Measurements from ENCODE around the gene CTBP2. TPM values are rescaled to one million over a fixed set of nuclear protein-coding genes. Genes with fewer than 3 reads are reported as not detected.

Gene CTBP2
- total RNA-seq, 1 donor from 2014 or later: 0.16 TPM

DNA sequence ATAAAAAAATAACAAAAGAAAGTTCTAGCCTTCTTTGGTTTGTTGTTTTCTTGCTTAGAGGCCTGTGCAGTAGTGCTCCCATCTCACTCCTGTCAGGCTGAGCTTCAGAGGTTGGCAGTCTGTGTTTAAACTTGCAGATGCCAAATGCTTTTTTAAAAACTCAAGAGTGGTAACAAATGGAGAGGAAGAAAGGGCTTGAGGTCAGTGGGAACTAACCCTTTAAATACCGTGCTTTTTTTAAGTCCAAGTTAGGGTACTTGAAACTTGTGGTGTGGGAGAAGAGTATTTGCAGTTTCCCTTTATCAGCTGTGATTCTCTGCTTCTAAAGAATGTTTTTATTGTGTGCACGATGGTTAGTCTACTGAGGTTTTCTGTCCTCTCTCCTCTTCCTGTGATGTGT lies 189.1 kb downstream of the CTBP2 start:
- Mint-ChIP-seq H3K36me3 (ENCODE audit: low read depth) (peaks cover 40% of the 10 kb centered on the region), H3K27ac (no peak overlapping the region), H3K4me3 (no peak overlapping the region), H3K27me3 (no peaks in the 10 kb centered on the region), H3K9me3 (no peaks in the 10 kb centered on the region), H3K4me1 (peaks cover 15% of the 10 kb centered on the region)
- intact Hi-C loops (cut with micrococcal nuclease): loop anchor here (10.0 kb wide), 1 partner anchor 784 kb away; no protein-coding TSS in a partner anchor
- no peak for DNase-seq

GRCh38 chr10:124967255-124967654 lies 193.1 kb downstream of the CTBP2 start:
- H3K4me1 Mint-ChIP-seq: peaks cover 11% of the 10 kb centered on the region
- no peak overlapping the region for H3K27ac Mint-ChIP-seq
- H3K4me3 Mint-ChIP-seq: no peak overlapping the region
- peaks cover 20% of the 10 kb centered on the region for H3K36me3 Mint-ChIP-seq (ENCODE audit: low read depth)
- intact Hi-C loops (cut with micrococcal nuclease): no loop called here
- H3K9me3 Mint-ChIP-seq: no peaks in the 10 kb centered on the region
- H3K27me3 Mint-ChIP-seq: no peaks in the 10 kb centered on the region
- DNase-seq: no peak

DNA sequence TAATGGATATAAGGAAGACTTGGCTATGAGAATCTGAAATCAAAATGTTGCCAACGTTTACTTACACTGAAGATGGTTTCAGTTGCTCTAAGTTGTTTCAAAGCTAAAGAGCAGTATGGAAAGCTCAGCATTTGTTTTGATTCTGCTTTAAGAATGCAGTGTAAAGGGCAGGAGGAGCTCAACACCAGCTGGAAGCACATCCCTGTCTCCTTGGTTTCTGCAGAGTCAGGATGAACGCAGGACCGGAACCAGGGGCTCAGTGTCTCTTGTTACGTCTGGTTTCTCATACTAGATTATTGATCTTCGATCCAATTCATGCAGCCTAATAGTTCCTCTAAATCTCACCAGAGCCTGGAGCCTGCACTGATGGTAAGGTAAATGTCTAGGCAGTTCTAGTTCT lies 194.4 kb downstream of the CTBP2 start:
- H3K27ac Mint-ChIP-seq: no peak overlapping the region
- H3K36me3 Mint-ChIP-seq (ENCODE audit: low read depth): peaks cover 20% of the 10 kb centered on the region
- no peaks in the 10 kb centered on the region for H3K27me3 Mint-ChIP-seq
- no peaks in the 10 kb centered on the region for H3K9me3 Mint-ChIP-seq
- intact Hi-C loops (cut with micrococcal nuclease): no loop called here
- no peak overlapping the region for H3K4me3 Mint-ChIP-seq
- no peak for DNase-seq
- H3K4me1 Mint-ChIP-seq: peaks cover 10% of the 10 kb centered on the region

DNA sequence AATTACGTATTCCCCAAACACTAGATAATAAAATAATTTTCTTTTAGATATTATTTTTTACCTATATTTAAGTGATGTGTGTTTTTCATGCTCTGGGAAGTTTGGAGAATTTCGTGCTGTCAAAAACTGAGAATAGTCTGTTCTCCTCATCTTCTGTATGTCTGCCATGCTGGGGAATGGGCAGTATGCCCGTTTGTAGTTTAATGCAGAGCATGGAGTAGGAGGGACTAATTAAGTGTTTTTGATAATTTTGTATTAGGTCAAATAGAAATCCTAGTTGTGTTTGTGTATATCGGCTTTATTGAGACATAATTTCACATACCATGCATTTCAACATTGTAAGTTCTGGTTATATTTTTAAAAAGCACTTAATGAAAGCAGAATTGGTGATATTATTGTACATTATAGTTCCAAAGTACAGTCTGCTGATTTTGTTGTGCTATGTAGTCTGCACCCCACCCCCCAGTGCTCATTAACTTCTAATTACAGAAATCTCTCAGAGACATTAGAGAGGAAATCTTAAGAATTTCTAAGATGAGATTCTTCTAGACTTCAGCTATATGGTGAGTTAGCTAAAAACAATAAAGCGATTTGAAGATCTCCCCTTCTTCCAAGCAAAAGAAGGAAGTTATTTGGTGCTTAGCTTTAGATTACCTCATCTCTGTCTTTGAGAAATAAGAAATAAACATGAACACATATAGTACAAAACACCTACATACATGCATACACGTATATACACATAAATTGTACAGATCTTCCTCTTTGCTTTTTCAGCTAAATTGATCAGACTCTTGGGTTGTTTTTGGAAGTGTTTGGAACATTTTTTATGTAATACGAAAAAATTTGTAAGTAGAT lies 196.3 kb downstream of the CTBP2 start:
- H3K36me3 Mint-ChIP-seq (ENCODE audit: low read depth): peaks cover 16% of the 10 kb centered on the region
- DNase-seq: no peak
- no peaks in the 10 kb centered on the region for H3K9me3 Mint-ChIP-seq
- no peak overlapping the region for H3K4me3 Mint-ChIP-seq
- H3K4me1 Mint-ChIP-seq: peaks cover 11% of the 10 kb centered on the region
- no peak overlapping the region for H3K27ac Mint-ChIP-seq
- intact Hi-C loops (cut with micrococcal nuclease): no loop called here
- H3K27me3 Mint-ChIP-seq: no peaks in the 10 kb centered on the region

- intact Hi-C loops (cut with micrococcal nuclease): no loop called here
- no peak for DNase-seq
- Mint-ChIP-seq H3K4me3 (no peak overlapping the region), H3K9me3 (no peaks in the 10 kb centered on the region), H3K27me3 (no peaks in the 10 kb centered on the region), H3K27ac (no peak overlapping the region), H3K36me3 (ENCODE audit: low read depth) (peaks cover 5% of the 10 kb centered on the region), H3K4me1 (peaks cover 11% of the 10 kb centered on the region)
Measured at GRCh38 chr10:124962421-124962820, 197.9 kb downstream of the CTBP2 start.

DNA sequence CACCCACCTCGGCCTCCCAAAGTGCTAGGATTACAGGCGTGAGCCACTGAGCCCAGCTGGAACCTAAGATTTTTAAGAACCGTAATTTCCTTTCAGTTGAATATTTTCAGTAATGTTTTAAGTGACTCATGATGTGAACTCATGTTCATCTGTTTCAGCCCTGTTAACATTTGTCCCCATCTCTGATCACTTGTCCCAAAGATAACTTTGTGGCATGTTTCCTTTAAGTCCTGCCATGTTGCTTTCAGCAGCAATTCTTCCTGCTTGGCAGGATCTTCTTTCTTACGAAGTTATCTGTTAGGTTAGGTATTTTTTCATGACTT lies 199.2 kb downstream of the CTBP2 start:
- Mint-ChIP-seq H3K36me3 (ENCODE audit: low read depth) (no peaks in the 10 kb centered on the region), H3K27ac (no peak overlapping the region), H3K4me3 (no peak overlapping the region), H3K27me3 (no peaks in the 10 kb centered on the region), H3K4me1 (peaks cover 13% of the 10 kb centered on the region), H3K9me3 (no peaks in the 10 kb centered on the region)
- DNase-seq: no peak
- intact Hi-C loops (cut with micrococcal nuclease): no loop called here

DNA sequence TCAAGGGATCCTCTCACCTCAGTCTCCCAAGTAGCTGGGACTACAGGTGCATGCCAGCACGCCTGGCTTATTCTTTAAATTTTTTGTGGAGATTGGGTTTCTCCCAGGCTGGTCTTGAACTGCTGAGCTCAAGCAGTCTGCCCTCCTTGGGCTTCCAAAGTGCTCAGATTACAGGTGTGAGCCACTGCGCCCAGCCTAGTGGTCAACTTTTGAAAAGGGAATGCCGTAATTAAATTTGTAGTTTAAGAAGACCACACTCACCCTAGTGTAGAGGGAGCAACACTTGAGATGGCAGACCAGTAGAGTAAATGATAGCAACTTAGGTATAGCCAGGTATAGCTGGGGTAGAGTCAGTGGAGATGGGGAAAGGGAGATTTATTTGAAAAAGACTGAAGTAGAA lies 200.8 kb downstream of the CTBP2 start:
- H3K36me3 Mint-ChIP-seq (ENCODE audit: low read depth): peaks cover 1% of the 10 kb centered on the region
- no peak overlapping the region for H3K27ac Mint-ChIP-seq
- H3K4me3 Mint-ChIP-seq: no peak overlapping the region
- no peak for DNase-seq
- H3K27me3 Mint-ChIP-seq: no peaks in the 10 kb centered on the region
- H3K4me1 Mint-ChIP-seq: peaks cover 16% of the 10 kb centered on the region
- intact Hi-C loops (cut with micrococcal nuclease): no loop called here
- no peaks in the 10 kb centered on the region for H3K9me3 Mint-ChIP-seq

- intact Hi-C loops (cut with micrococcal nuclease): no loop called here
- Mint-ChIP-seq H3K9me3 (no peaks in the 10 kb centered on the region), H3K4me3 (no peak overlapping the region), H3K27ac (no peak overlapping the region), H3K27me3 (no peaks in the 10 kb centered on the region), H3K4me1 (peaks cover 18% of the 10 kb centered on the region), H3K36me3 (ENCODE audit: low read depth) (peaks cover 1% of the 10 kb centered on the region)
- no peak for DNase-seq
Measured at GRCh38 chr10:124957404-124957947, 202.9 kb downstream of the CTBP2 start.

DNA sequence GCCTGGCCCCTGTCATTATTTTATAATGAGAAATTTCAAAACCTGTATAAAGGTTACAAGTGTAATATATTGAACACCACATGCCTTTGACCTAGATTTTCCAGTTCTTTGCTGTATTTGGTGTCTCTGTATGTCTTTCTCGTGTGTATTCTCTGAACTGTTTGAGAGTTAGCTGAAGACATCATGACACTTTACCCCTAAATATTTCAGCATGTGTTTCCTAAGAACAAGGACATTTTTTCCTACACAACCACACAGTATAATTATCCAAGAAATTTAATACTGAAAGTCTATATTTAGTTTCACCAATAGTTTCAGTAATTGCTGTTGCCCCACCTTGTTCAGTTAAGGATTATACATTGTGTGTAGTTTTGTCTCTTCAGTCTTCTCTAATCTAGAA lies 203.6 kb downstream of the CTBP2 start:
- Mint-ChIP-seq H3K36me3 (ENCODE audit: low read depth) (peaks cover 1% of the 10 kb centered on the region), H3K27me3 (no peaks in the 10 kb centered on the region), H3K4me3 (no peak overlapping the region), H3K4me1 (peaks cover 17% of the 10 kb centered on the region), H3K27ac (no peak overlapping the region), H3K9me3 (no peaks in the 10 kb centered on the region)
- intact Hi-C loops (cut with micrococcal nuclease): no loop called here
- no peak for DNase-seq

GRCh38 chr10:124955868-124956267 lies 204.5 kb downstream of the CTBP2 start:
- H3K27ac Mint-ChIP-seq: no peak overlapping the region
- intact Hi-C loops (cut with micrococcal nuclease): no loop called here
- H3K4me1 Mint-ChIP-seq: peaks cover 13% of the 10 kb centered on the region

DNA sequence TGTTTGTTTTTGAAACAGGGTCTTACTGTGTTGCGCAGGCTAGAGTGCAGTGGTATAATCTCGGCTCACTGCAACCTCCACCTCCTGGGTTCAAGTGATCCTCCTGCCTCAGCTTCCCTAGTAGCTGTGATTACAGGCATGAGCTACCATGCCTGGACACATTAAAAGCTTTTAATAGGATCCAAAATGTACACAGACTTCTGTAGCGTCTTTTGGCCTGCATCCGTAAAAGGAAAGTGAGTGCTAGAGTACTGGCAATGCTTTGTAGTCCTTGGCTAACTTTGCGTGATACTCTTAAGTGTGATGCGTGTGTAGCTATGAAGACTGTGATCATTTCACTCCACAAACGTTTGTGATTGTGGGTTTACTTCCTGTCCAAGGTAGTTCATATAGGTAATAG lies 205.1 kb downstream of the CTBP2 start:
- Mint-ChIP-seq H3K27ac (no peak overlapping the region), H3K27me3 (no peaks in the 10 kb centered on the region), H3K4me1 (peaks cover 9% of the 10 kb centered on the region), H3K9me3 (no peaks in the 10 kb centered on the region), H3K4me3 (no peak overlapping the region), H3K36me3 (ENCODE audit: low read depth) (peaks cover 1% of the 10 kb centered on the region)
- intact Hi-C loops (cut with micrococcal nuclease): no loop called here
- DNase-seq: no peak

More at GRCh38 chr10:124955868-124956267, 204.5 kb downstream of the CTBP2 start:
- Mint-ChIP-seq H3K4me3 (no peak overlapping the region), H3K36me3 (ENCODE audit: low read depth) (peaks cover 1% of the 10 kb centered on the region), H3K27me3 (no peaks in the 10 kb centered on the region), H3K9me3 (no peaks in the 10 kb centered on the region)
- no peak for DNase-seq

GRCh38 chr10:124953421-124953820 lies 206.9 kb downstream of the CTBP2 start:
- Mint-ChIP-seq H3K4me1 (peaks cover 9% of the 10 kb centered on the region), H3K9me3 (no peaks in the 10 kb centered on the region), H3K27ac (no peak overlapping the region), H3K36me3 (ENCODE audit: low read depth) (peaks cover 2% of the 10 kb centered on the region), H3K27me3 (no peaks in the 10 kb centered on the region), H3K4me3 (no peak overlapping the region)
- DNase-seq: no peak
- intact Hi-C loops (cut with micrococcal nuclease): no loop called here

DNA sequence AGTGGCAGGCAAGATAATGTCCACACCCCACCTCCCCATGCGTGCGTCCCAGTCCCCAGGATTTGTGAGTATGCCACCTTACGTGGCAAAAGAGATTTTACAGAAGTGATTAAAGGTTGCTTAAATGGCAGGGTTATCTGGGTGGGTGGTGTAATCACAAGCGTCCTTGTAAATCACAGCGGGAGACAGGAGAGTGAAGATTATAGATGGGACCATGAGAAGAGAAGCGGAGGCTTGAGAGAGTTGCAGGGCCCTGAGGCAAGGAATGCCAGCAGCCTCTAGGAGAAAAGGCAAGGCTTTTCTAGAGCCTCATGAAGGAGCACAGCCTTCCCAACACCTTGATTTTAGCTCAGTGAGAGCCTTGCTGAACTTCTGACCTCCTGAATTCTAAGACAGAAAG lies 208.2 kb downstream of the CTBP2 start:
- Mint-ChIP-seq H3K27me3 (no peaks in the 10 kb centered on the region), H3K4me3 (no peak overlapping the region), H3K4me1 (peaks cover 9% of the 10 kb centered on the region), H3K36me3 (ENCODE audit: low read depth) (peaks cover 8% of the 10 kb centered on the region), H3K9me3 (no peaks in the 10 kb centered on the region), H3K27ac (no peak overlapping the region)
- DNase-seq: no peak
- intact Hi-C loops (cut with micrococcal nuclease): no loop called here

- intact Hi-C loops (cut with micrococcal nuclease): no loop called here
- Mint-ChIP-seq H3K4me3 (no peak overlapping the region), H3K27me3 (no peaks in the 10 kb centered on the region), H3K27ac (no peak overlapping the region), H3K36me3 (ENCODE audit: low read depth) (peaks cover 7% of the 10 kb centered on the region), H3K9me3 (no peaks in the 10 kb centered on the region), H3K4me1 (peaks cover 4% of the 10 kb centered on the region)
- DNase-seq: no peak
Measured at GRCh38 chr10:124949543-124949942, 210.8 kb downstream of the CTBP2 start.

- H3K4me1 Mint-ChIP-seq: peaks cover 16% of the 10 kb centered on the region
- H3K27ac Mint-ChIP-seq: no peak overlapping the region
- peaks cover 18% of the 10 kb centered on the region for H3K36me3 Mint-ChIP-seq (ENCODE audit: low read depth)
- no peaks in the 10 kb centered on the region for H3K27me3 Mint-ChIP-seq
- DNase-seq: no peak
- intact Hi-C loops (cut with micrococcal nuclease): no loop called here
- H3K9me3 Mint-ChIP-seq: no peaks in the 10 kb centered on the region
- H3K4me3 Mint-ChIP-seq: no peak overlapping the region
Measured at GRCh38 chr10:124946945-124947344, 213.4 kb downstream of the CTBP2 start.

All from activated CD4-positive, alpha-beta T cell treated with anti-CD3 and anti-CD28 coated beads, Interleukin-2, amount 10 ng/mL, durations not matched to agents 24 days and 14 days (primary cell).